ENCODE results near the gene FNDC10.

The FNDC10 gene

GRCh38 chr1:1627829-1628753, 28.2 kb upstream of the FNDC10 start:
- no peak for DNase-seq (ENCODE audit: low read depth)

- no peak for DNase-seq (ENCODE audit: low read depth)
Measured at GRCh38 chr1:1627261-1627828, 27.4 kb upstream of the FNDC10 start.

DNA sequence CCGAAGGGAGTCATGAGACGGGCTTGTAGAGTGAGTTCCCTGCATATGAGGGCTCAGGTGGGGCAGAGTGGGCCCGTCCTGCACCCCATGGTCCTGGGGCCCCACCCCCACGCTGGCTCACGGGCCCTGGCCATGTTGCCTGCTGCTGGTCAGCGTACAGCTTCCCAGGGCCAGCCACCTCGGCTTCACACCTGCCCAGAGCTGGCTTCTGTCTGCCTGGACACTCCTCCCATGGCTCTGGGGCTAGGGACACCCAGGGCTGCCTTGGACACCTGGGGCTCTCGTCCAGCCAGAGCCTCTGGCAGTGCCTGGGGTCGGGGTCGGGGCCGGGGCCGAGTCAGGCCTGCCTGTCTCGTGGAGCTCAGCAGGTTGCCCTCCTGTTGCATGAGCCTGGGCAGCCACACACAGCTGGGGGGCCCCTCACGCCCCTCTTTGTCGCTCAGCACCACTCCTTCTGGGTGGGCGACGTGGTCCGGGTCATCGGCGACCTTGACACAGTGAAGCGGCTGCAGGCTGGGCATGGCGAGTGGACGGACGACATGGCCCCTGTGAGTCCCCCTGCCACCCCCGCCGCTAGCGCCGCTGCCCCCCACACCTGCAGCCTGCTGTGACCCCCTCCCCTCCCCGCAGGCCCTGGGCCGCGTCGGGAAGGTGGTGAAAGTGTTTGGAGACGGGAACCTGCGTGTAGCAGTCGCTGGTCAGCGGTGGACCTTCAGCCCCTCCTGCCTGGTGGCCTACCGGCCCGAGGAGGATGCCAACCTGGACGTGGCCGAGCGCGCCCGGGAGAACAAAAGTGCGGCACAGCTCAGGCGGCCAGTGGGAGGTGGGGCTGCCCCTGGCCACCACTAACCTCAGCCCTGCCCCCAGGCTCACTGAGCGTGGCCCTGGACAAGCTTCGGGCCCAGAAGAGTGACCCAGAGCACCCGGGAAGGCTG, 26.5 kb upstream of the FNDC10 start:
- DNase-seq (ENCODE audit: low read depth), result no peak

DNA sequence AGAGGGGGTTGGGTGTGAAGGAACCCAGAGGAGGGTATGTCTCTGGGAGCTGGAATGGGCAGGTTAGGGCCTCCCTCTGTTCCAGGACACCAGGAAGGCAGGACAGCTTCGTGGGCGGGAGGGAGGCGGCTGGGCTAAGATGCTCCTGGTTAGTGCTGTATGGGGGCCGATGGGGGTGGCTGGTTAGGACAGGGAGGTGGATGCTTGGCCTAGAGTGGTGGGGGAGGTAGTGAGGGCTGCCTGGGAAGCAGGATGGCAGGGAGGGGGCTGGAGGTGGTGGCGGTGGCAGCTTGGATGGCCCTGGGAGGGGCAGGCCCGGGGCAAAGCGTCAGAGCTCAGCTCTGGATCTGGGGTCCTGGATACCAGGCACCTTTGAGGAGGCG, 25.9 kb upstream of the FNDC10 start:
- DNase-seq (ENCODE audit: low read depth), result no peak

- no peak for DNase-seq (ENCODE audit: low read depth)
Measured at GRCh38 chr1:1625404-1625775, 25.5 kb upstream of the FNDC10 start.

DNA sequence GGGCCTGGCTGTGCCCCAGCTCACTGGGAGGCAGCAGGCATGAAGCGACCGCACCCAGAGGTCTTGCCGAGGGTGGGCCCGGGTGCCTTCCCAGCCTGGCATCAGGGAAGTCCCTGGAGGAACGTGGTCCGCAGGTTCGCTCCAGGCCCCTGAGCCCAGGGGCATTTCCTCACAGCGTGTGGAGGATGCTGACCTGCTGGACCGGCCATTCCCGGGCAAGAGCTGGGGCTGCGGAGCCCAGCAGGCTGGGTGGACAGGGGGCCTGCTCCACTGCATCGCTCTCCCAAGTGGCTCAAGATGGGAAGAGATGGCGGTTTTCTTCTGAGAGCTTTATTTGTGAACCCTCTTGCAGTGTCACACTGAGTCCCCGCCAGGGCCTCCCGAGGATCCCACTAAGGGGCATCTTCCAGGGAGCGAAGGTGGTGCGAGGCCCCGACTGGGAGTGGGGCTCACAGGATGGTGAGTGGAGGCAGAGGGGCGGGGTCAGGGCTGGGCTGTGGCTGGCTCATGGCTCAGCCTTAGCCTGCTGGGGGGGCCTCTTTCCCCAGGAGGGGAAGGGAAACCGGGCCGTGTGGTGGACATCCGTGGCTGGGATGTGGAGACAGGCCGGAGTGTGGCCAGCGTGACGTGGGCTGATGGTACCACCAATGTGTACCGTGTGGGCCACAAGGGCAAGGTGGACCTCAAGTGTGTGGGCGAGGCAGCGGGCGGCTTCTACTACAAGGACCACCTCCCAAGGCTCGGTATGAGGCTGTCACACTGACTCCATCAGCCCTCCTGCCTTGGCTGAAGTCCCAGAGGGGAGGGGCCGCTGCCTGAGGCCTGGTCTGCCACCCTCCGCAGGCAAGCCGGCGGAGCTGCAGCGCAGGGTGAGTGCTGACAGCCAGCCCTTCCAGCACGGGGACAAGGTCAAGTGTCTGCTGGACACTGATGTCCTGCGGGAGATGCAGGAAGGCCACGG, 24.8 kb upstream of the FNDC10 start:
- no peak for DNase-seq (ENCODE audit: low read depth)

DNA sequence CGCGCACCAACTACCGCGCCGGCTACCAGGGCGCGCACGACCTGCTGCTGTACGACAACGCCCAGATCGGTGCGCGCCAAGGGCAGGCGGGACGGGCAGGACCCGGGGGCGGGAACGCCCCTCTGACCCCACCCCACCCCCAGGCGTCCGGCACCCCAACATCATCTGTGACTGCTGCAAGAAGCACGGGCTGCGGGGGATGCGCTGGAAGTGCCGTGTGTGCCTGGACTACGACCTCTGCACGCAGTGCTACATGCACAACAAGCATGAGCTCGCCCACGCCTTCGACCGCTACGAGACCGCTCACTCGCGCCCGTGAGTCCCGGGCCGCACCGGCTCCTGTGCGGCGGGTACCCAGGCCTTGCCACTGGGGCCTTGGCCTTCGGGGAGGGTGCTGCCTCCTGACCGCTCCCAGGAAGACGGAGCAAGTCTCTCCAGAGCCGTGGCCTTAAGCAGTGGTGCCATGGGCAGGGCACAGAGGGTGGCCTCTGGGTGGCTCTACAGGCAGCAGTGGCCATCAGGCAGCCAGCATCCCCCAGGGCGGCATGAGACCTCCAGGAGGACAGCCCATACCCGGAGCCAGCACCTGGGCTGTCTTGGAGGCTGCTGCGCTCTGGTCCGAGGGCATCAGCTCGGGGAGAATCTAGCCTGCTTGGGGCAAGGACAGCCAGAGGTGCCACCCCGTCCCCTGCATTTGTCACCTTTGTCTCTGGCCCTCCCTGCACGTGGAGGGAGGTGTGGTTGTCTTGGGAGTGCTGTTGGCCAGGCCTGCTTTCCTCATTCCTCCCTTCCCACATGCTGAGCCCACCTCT, 23.9 kb upstream of the FNDC10 start:
- DNase-seq (ENCODE audit: low read depth), result no peak

DNA sequence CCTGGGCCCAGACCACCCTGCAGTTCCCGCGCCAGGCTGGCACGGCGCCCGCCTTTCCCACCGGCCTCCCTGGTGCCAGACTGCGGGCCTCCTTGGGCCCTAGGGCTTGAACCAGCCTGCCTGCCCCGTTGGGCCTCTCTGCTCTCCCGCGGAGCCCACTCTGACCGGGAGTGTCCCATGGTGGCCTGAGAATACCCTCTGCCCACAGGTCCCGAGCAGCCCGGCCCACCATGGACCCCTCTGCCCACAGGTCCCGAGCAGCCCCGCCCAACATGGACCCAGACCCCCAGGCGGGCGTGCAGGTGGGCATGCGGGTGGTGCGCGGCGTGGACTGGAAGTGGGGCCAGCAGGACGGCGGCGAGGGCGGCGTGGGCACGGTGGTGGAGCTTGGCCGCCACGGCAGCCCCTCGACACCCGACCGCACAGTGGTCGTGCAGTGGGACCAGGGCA, 23.3 kb upstream of the FNDC10 start:
- no peak for DNase-seq (ENCODE audit: low read depth)

- DNase-seq (ENCODE audit: low read depth), result no peak
Measured at GRCh38 chr1:1622788-1623094, 22.8 kb upstream of the FNDC10 start.

DNA sequence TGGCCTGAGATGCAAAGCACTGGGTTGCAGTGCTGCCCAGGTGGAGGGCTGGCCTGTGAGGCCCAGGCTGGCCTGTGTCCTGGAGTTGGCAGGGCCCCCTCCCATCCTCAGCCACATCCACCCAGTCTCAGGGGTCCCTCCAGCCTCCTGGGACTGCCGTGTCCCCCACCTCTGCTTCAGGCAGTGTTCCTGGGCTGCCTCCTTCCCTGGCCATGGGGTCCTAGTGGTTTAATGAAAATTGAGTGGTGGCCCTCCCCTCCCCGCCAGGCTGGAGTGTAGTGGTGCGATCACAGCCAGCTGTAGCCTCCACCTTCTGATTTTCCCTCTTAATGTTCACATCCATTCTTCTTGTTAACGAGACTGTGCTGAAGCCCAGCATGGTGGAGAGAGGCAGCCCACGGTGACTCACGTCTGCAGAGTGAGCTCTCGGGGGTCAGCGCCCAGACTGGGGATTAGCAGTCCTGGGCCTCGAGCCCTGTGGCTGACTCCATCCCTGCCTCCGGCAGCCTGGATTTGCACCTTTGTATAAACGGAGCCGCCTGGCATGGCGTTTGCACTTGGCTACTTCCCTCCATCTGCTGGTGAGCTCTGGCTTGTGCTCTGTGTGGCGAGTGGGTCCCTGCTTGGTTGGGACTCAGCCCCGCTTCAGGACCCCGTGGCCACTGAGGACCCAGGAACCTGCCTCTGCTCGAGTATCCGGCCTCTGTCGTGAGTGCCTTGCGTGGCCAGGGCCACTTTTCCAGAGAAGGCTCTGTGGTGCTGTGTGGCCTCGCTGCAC, 22.3 kb upstream of the FNDC10 start:
- peak; percentile 92 for DNase-seq (ENCODE audit: low read depth)

GRCh38 chr1:1621173-1622009, 21.5 kb upstream of the FNDC10 start:
- no peak for DNase-seq (ENCODE audit: low read depth)

- no peak for DNase-seq (ENCODE audit: low read depth)
Measured at GRCh38 chr1:1620433-1621139, 20.7 kb upstream of the FNDC10 start.

GRCh38 chr1:1619917-1620361, 20.0 kb upstream of the FNDC10 start:
- DNase-seq (ENCODE audit: low read depth), result no peak

GRCh38 chr1:1618396-1619068, 18.6 kb upstream of the FNDC10 start:
- no peak for DNase-seq (ENCODE audit: low read depth)

DNA sequence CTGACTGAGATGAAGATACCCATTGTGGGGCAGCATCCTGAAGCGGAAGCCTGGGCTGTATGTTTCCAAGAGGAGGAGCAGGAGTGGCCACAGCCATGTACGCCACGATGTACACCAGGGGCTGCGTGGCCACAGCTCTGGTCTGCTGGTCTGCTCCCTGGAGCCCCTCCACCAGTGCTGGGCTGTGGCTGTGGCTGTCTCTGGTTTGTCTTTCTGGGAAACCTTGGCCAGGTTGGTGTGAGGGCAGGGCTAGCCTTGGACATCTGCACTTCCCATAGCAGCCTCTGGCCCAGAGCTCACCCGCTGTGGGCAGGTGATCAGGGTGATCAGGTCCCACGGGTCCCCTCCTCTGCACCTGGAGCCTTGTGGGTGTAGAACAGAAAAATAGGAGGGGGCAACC, 18.0 kb upstream of the FNDC10 start:
- DNase-seq (ENCODE audit: low read depth), result no peak

DNA sequence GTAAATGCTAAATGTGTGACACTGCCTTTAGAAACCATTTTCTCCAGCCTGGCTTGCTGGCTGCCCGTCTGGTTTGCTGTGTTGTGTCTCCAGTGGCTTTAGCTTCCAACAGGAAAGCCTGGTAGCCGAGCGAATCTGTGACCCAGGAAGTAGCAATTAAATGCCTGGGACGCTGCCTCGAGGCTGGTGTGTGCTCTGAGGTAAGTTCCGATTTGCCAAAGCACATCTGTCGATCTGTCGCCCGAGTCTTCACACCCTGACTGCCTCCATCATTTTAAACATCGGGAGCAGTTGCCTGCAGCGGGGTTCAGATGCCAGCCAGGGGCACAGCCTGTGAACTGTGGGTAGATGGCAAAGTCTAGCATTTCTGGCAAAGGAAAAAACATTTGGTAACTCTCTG, 17.6 kb upstream of the FNDC10 start:
- no peak for DNase-seq (ENCODE audit: low read depth)

GRCh38 chr1:1616838-1617237, 16.9 kb upstream of the FNDC10 start:
- no peak for DNase-seq (ENCODE audit: low read depth)

Data from iris pigment epithelial cell (primary cell).